ENCODE measurements around the gene DEFB119. TPM values are rescaled to one million over a fixed set of nuclear protein-coding genes. Genes with fewer than 3 reads are reported as not detected.

DEFB119 gene
- total RNA-seq, 1 donor from 2014 or later = not detected

Other genes with a start within 250 kb of the DEFB119 start
- gene DEFB115, start 132.9 kb downstream of the DEFB119 start, total RNA-seq = not detected
- not detected for gene DEFB116, start 82.0 kb downstream of the DEFB119 start, total RNA-seq
- not detected for gene DEFB118, start 22.0 kb downstream of the DEFB119 start, total RNA-seq
- gene DEFB121, start 15.6 kb upstream of the DEFB119 start, total RNA-seq = not detected
- gene DEFB123, start 50.0 kb upstream of the DEFB119 start, total RNA-seq = not detected
- gene DEFB124, start 84.5 kb upstream of the DEFB119 start, total RNA-seq = 0.81 TPM
- gene REM1, start 84.7 kb upstream of the DEFB119 start, total RNA-seq = 2.3 TPM
- 204 TPM for gene HM13, start 123.9 kb upstream of the DEFB119 start, total RNA-seq
- gene ID1, start 214.7 kb upstream of the DEFB119 start, total RNA-seq = 59.7 TPM
- 3.8 TPM for gene COX4I2, start 247.3 kb upstream of the DEFB119 start, total RNA-seq

Measured in mucosa of gallbladder (tissue), 1 donor.